Renal cortical epithelial cell (primary cell): ENCODE data around the gene CD44. TPM values are rescaled to one million over a fixed set of nuclear protein-coding genes. Genes with fewer than 3 reads are reported as not detected.
"Not testable (repeated sequence)": the region's sequence is repeated elsewhere in the genome, so short reads cannot be mapped to it uniquely, and the experiment has no call there.

ENCODE experiments used
- DNase-seq: peaks from one replicate; pipeline ENCODE4 v3.0.0-alpha.2; 2011; ENCODE audit warnings: low read depth
- total RNA-seq: library from RNA; depleted of rRNA; stranded (reverse); fragments of >200 nt; gene quantifications from 2 replicates; pipeline ENCODE4 v1.2.3, GENCODE V29; 2014

CD44 gene
- total RNA-seq: 259 and 461 TPM in 2 replicates

DNA sequence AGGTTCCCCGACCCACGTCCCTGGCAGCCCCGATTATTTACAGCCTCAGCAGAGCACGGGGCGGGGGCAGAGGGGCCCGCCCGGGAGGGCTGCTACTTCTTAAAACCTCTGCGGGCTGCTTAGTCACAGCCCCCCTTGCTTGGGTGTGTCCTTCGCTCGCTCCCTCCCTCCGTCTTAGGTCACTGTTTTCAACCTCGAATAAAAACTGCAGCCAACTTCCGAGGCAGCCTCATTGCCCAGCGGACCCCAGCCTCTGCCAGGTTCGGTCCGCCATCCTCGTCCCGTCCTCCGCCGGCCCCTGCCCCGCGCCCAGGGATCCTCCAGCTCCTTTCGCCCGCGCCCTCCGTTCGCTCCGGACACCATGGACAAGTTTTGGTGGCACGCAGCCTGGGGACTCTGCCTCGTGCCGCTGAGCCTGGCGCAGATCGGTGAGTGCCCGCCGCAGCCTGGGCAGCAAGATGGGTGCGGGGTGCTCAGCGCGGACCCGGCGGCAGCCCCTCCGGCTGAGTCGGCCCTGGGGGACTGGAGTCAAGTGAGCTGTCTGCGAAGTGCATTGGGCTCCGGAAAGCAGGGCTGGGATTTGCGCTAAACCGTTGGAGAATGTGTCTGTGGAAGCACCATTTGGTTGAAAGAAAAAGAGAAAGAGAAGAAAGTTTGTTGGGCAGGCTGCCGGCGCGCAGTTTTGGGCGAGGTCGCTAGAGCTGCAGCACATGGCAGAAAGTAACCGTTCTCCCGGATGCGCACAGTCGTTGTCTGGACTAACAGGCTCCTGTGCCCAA is at the start of gene CD44:
CD44 (plus strand) TSS at position 229 of the 779 bp plus-strand sequence; CDS start at position 362, 133 bp downstream.
- DNase-seq: peak; percentile 74

DNA sequence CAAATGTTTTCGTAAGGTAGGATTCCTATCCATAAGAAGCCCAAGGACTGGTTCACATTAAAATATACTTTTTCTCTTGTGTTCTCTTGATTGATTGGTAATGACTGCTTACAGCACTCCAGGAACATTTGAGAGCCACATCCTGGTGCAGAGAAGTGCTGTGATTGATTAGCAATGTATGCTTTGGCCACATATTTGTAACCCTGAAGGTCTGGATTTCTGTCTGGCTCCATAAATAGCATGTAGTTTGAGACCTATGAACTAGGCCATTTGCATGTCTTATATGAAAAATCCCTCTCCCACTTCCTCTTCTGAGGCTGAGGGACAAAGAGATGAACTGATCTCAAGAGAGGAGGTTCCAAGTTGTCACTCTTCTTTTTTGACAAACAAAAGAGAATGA is 49.3 kb upstream of the CD44 start:
- DNase-seq: no peak

DNA sequence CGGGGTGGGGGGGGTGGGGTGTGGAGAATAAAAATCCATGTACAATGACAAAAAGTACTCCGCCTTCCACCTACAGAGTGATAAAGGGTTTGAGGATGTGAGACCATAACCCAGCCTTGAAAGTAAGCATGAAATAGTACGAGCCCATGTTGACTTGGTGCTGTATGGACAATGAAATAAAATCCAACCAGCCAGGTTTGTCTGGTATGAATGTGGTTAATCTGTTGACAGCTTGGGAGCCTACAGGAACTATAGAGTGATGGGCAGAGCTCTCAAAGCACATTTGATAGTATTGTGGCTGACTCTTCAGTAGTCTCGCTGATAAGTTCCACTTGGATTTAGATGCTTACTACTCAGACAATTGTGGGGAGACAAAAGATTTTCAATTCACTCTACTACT is 48.8 kb upstream of the CD44 start:
- DNase-seq: no peak

DNA sequence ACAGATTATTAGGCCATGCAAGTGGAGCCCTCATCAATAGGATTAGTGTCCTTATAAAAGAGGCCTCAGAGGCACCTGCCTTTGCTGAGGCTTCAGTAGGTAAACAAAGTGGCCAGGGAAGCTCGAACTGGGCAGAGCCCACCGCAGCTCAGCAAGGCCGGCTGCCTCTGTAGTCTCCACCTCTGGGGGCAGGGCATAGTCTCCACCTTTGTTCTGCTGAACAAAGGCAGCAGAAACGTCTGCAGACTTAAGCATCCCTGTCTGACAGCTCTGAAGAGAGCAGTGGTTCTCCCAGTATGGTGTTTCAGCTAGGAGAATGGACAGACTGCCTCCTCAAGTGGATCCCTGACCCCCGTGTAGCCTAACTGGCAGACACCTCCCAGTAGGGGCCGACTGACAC is 48.0 kb upstream of the CD44 start:
- not testable (repeated sequence) for DNase-seq

DNA sequence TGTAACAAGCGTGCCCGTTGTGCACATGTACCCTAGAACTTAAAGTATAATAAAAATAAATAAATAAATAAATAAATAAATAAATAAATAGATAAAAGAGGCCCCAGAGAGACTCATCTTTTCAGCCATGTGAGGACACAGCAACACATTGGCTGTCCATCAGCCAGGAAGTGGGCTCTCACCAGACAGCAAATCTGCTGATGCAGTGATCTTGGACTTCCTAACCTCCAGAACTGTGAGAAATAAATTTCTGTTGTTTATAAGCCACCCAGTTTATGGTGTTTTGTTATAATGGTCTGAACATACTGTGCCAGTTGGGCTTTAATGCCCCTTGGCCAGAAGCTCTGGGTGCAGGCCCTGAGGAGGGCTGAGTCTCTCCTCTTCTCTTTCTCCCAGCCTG is 42.2 kb upstream of the CD44 start:
- no peak for DNase-seq

DNA sequence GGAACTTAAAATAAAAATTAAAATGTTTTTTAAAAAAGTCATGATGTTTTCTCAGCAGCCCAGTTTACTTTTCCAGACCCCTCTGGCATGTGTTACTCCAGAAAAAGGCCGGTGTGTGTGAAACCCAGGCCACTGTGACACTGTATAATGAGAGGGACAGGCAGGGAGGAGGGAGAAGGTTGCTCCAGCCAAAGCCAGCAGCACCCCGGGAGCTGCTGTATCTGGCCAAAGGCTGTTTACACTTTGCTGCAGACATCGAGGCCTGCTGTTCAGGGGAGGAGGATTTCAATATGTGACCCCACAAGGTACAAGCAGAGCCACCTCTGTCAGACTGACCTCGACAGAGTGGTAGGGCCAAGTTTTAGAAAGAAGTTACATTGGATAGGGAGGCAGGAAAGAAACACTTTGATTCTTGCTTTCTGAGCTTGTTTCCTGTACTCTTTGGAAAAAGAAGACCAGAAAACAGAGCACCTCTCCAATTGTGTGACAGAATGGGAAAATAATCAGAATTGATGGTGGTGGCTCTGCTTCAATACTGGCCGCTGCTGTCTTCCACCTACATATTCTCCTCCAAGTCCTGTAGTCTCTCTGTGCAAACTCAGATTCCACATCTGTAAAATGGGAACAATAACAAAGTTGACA is 41.0 kb upstream of the CD44 start:
- DNase-seq: no peak

DNA sequence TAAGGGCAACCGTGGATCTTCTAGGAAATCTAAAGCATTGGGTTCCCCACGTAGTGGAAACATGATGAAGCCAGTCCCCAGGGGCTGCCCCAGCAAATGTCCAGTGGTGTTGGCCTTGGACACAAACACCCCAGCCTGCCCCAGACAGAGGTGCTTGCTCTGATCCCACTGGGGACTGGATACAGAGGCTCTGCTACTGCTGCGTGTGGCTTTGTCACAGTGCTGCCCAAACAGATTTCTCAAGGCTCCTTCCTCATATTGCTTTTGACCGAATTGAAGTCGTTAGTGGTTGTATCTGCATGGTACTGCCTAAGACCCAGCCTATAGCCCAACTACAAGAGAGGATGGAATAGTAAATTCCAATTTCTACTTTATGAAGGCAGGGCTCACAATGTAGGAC is 40.1 kb upstream of the CD44 start:
- DNase-seq: no peak

DNA sequence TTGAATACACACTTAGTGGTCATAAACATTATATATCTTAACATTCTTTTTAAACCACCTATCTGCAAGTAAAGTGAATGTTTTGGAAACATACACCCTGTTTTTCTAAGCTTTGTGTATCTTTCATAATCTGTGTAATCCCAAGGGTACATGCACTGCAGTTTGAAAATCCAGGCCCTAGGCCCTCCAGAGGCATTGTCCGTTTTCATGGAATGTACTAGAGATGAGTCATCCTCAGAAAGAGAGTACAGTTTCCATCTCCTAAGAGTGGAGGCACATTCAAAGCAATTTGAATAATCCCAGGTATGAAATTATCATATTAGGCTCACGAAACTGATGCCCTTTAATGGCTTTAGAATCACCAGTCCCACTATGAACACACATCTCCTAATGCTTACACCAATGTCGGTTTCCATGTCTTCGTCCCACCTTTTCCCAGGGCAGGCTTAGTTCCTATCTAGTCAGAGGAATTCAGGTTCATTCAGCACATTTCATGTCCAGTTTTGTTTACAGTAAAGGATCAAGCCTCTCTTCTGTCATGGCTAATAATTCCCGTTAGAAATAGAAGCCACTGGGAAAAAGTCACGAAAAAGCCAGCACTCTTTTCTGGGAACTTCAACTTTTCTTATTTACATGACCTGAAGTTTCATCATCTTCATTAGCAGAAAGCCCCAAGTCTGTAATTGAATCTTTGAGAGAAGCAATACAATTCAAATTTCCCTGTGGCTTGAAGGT is 39.5 kb upstream of the CD44 start:
- DNase-seq: peak; percentile 56

DNA sequence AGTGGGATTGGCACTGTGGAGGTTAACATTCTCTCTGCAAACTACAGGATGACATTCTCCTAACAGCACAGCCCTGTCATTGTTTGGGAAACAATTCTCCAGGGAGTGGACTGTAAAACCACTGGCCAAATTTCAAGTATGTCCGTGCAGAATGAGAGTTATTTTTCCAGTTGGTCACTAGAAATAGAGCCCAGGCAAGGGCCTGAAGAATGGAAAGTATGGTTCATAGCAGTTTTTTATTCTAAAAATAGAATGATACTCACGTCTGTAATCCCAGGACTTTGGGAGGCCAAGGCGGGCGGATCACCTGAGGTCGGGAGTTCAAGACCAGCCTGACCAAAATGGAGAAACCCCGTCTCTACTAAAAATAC is 39.0 kb upstream of the CD44 start:
- no peak for DNase-seq

DNA sequence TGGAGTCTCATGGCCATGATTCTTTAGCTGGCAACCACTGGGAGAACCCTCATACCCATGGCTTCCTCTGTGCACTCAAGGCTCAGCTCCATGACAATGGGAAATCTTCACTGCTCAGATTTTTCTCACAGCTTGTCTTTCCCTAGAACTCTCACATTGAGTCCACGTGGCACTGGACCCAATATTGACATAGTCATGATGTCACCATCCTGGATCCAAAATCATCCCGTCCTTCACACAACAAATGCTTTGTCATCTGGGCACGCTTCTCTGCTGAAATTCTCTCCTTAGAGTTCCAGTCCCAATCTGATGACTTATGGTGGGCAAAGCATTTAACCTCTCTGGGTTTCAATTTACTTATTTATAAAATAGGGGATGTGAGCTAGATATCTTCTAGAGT is 37.7 kb upstream of the CD44 start:
- DNase-seq: no peak

DNA sequence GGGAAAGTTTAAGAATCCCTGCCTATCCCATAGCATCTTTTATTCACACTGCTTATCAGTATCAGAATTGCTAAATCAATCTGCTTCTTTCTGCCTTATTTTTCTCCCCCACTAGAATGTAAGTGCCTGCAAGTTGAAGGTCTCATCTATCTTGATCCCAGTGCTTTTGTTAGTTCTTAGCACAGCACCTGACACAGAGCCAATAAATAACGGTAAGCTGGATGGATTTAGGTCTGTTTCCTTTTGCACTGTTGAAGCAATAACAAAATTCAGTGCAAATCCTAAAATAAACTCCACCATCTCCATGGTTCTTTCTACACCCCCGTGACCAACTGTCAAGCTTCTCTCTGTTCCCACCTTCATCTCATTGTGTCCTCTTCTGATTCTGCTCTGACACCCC is 36.7 kb upstream of the CD44 start:
- DNase-seq: no peak

DNA sequence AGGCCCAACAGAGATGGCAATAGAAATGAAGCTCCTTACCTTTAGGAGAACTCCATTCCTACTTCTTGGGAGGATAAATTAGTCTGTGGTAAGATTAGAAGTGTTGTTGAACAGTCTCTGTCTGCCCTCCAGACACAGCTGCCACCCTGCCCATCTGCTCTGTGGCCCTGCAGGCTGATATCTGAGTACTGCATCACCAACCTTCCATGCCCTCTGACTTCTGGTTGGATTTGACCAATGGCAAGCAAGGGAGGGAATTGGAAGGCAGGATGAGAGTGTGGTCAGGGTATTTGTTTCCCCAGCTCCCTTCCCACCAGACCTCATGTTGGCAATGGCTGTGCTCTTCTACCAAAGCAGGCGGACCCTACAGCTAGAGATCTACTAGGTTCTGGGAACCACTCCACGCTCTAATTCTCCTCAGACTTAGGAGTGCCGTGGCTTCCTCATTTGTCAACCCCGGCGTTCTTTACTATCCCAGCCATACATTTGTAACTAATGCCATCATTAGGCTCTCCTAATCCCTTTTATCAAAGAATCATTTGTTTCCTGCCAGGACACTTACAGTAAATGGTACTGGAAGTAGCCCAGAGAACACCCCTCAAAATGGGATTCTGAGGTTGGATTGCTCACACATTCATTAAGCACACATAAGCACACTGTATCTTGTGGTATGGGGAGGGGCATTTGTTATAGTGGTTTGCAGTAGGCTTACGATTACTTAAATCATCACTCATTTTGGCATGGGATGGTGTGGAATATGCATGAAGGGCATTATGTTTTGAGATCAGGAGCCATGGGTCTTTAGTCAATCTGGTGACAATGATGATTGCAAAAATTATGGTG is 35.4 kb upstream of the CD44 start:
- no peak for DNase-seq

DNA sequence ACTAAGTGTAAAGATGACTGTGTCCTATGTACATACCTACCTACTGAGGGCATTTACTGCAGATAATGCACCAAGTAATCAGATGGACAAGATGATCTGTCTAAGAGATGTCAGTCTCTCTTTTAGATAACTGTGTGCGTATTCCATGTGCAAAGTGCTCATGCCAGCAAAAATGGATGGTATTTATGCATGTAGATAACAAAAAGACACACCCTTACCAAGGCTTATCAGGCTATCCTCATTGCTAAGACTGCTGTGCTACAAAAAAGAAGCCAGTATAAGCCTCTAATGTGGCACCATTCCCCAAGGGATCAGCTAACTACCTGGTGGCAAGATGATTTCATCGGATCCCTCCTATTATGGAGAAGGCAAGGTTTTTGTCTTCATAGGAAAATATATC is 34.3 kb upstream of the CD44 start:
- DNase-seq: no peak

DNA sequence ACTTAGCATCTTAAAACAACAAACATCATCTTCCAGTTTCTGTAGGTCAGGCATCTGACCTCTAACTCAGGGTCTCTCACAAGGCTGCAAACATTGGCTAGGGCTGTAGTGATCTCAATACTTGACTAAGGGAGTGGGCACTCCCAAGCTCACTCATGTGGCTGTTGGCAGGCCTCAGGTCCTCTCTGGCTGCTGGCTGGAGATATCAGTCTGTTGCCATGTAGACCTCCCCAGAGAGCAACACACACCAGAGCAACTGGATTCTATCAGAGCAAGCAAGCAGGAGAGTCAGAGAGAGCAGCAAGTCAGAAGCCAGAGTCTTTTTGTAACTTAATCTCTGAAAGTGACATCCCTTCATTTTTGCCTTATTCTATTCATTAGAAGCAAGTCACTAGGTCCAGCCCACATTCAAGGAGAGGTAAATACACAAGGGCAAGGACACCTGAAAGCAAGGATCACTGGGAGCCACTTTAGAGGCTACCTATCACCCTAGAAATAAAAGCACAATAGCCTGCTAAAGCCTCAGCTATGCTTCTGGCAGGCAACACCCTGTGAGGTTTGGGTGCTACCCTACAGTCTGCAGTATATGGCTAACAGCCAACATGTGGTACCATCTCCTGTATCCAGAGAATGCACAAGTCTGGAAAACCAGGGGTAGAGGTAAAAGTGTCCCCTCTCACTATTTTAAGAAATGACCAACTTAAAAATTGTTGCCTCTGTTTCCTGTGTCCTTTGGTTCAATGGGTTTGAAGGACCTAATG is 33.5 kb upstream of the CD44 start:
- no peak for DNase-seq

DNA sequence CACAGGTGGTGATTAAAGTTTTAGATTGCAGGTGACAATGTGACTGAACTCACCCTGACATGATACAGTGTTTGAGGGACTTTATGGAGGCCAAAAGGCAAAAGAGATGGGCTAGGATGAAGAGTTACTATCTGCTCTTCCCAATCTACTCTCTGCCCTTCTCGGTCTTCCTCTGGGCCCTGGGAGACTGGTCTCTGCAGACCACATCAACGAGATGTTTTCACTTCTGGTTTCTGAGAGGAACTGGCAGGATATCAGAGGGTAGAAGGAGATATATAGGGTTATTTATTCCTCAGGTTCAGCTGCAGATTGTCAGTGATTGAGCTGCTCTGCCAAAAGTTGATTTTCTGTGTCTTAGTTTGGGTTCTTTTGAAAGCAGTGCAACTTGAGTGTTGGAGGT is 32.4 kb upstream of the CD44 start:
- DNase-seq: no peak

DNA sequence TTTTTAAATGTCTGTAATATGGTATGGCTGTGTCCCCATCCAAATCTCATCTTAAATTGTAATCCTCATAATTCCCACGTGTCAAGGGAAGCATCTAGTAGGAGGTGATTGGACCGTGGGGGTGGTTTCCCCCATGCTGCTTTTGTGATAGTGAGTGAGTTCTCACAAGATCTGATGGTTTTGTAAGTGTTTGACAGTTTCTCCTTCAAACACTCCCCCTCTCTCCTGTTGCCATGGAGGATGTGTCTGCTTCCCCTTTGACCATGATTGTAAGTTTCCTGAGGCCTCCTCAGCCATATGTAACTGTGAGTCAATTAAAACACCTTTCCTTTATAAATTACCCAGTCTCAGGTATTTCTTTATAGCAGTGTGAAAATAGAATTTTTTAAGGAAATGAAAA is 31.1 kb upstream of the CD44 start:
- no peak for DNase-seq

DNA sequence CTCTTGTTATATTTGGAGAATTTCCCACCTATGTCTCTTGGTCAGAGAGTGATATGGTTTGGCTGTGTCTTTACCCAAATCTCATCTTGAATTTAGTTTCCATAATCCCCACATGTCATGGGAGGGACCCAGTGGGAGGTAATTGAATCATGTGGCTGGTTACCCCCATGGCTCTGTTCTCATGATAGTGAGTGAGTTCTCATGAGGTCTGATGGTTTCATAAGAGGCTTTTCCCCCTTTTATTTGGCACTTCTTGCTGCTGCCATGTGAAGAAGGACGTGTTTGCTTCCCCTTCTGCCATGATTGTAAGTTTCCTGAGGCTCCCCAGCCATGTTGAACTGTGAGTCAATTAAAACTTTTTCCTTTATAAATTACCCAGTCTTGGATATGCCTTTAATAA is 30.6 kb upstream of the CD44 start:
- DNase-seq: not testable (repeated sequence)

DNA sequence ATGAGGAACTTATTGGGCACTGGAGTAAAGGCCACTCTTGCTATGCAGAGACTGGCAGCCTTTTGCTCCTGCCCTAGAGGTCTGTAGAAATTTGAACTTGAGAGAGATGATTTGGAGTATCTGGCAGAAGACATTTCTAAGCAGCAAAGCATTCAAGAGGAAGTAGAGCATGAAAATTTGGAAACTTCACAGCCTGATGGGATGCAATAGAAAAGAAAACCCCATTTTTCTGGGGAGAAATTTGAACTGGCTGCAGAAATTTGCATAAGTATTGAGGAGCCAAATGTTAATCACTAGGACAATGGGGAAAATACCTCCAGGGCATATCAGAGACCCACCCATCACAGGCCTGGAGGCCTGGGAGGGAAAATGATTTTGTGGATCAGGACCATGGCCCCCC is 29.9 kb upstream of the CD44 start:
- DNase-seq: no peak

DNA sequence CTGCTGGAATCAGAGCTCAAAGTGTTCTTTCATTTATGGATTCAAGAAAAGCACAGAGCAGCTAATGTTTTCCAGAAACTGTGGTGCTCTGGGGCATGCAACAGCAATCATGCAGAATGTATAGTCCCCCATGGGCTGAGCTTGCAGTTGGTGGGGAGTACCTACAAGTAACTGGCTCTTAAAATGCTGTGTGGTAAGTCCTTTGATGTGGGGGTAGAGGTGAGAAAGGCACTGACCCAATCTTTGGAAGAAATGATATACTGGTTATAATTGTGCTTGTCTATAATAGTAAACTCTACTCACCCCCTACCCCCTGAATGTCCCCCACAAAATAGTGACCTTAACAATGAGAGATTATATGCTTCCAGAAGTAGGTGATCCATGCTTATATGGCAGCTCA is 29.1 kb upstream of the CD44 start:
- peak; percentile 20 for DNase-seq

DNA sequence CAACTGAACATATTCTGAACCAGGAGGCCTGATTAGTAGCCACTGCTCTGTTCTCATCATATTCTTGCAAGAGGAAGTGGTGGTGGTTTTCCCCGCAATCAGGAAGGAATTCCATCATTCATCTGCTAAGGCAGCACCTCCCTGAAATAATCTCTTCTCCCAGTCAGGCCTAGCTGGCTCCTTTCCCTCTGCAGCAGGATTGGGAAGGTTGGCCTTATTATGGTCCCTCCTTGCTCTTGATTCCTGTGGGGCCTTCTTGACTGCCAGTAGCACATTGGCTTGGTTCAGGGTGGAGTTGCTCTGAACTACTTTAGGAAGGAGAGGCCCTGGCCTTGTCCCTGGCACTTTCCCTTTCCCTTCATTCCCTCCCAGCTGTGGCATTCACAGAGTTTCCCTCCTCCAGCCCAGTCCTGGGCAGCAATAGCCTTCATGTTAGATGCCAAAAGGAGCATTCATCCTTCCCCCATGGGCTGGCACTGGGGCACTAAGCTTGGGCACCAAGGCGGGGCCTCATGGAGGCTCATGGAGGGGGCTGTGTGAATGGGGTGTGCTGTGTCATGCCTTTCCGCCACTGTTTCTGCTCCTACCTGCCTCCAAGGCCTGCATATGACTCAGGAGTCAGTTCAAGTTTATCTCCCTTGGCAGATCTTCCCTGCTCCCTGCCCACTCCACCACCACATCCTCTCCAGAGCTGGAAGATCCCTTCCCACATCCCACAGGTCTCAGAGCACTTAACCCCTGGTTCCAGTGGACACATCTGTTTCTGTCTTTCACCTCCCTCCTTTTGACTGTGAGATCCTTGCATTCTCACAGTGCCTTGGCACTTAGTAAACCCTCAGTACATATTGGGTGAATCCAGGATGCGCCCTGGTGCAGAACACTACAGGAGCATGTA is 27.6 kb upstream of the CD44 start:
- peak; percentile 78 for DNase-seq
